Activated CD4-positive, alpha-beta T cell treated with anti-CD3 and anti-CD28 coated beads, Interleukin-2, amount 50 U/mL, for 16 hours (primary cell): ENCODE results near the gene PYCR2.
A peak's percentile ranks its signal among the peaks of the same experiment; 100 is the strongest.

ENCODE experiments used
- DNase-seq: peaks from one replicate; pipeline ENCODE4 v3.0.0-alpha.2; 2020

The PYCR2 gene

GRCh38 chr1:225917536-225917935 lies 6.5 kb downstream of the PYCR2 start:
- peak; percentile 28 for DNase-seq

DNA sequence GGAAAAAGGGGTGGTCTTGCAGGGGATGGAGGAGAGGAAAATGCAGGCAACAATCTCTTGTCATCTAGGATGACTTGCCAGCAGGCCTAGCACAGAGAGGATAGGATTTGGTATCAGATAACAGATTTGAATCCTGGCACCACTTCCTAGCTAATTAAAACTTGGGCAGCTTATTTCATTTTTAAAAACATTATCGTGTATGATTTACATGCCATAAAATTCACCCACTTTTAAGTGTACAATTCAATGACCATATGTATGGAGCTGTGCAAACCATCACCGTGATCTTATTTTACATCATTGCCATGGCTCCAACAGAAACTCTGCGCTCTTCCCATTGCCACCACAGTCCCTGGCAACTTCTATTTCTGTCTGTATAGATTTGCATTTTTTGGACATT lies 6.9 kb downstream of the PYCR2 start:
- DNase-seq, result no peak

DNA sequence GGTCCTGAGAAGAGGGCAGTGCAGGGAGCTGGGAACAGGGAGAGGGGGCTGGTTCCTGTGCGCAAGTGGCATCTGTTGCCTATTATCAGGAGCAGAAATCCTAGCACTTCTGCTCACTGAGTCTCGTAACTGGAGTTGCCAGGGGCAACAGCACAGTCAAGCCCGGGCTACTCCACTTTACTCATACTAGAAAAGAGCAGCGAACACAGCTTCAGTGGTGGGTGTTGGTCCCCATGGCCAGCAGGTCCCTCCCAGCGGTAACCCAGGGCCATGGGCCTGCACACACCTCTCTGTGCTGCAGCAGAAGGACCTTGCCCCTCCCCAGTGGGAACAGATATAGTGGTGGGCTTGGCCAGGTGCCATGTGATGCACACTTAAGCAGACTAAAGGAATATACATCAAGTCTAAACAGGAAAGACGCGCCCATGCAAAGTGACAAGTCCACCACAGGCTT lies 8.5 kb downstream of the PYCR2 start:
- no peak for DNase-seq

DNA sequence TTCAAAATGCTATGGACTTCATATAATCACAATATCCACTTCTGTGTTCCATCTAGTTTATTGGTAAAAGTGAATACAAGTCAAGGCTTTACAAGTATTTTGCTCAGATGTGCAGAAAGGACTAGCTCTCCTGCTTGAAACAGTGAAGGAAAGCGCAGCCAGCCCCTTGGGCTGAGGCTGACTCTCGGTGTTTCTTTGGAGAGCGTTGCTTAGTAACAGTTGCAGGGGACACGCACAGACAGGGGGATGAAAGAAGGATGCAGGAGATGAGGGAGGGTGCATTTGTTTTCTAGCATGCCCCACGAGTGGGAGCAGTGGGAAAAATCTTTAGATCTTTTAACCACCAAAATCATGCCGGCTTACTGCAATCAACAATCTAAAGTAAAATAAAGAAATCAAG lies 9.1 kb downstream of the PYCR2 start:
- DNase-seq, result no peak

GRCh38 chr1:225914391-225914790 lies 9.7 kb downstream of the PYCR2 start:
- DNase-seq, result no peak

DNA sequence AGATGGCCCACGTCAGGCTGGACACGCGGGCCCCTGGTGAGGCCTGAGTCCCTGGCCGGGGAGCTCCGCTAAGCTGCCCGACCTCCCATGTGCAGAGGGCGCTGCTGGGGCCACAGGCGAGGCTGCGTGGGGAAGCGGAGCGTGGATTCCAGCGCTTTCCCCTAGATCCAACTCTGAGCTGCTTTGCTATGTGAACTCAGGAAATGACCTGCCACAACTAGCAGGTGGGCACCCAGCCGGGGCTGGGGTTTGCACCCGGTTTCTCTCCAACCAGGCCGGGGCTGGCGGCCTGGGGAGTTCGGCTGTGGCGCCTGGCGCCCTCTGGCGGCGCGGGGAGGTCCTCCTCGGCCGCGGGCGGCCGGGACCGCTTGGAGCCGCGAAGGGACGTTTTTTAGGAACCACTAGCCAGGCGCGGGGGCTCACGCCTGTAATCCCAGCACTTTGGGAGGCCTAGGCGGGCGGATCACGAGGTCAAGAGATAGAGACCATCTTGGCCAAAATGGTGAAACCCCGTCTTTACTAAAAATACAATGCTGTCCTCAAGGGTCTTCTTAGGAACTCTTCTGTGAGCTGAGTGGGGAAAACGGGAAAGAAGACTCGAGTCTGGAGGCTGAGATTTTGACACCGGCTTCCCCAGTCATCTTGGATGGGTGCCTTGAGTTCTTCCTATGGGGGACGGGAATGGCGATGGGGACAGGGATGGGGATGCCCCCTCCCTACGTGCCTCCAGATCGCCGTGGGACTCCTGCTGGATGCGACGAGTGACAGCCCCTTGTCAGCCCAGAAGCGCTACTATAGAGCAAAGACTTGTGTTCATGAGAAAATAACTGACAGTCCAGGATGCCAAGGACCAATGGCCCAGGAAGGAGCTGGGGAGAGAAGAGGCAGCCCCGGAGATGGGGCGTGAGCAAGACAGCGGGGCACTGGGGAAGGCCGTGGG lies 12.6 kb downstream of the PYCR2 start:
- DNase-seq, result peak; percentile 61

- no peak for DNase-seq
Observed at GRCh38 chr1:225909477-225909876, 14.6 kb downstream of the PYCR2 start.

GRCh38 chr1:225908773-225909172 lies 15.3 kb downstream of the PYCR2 start:
- no peak for DNase-seq

DNA sequence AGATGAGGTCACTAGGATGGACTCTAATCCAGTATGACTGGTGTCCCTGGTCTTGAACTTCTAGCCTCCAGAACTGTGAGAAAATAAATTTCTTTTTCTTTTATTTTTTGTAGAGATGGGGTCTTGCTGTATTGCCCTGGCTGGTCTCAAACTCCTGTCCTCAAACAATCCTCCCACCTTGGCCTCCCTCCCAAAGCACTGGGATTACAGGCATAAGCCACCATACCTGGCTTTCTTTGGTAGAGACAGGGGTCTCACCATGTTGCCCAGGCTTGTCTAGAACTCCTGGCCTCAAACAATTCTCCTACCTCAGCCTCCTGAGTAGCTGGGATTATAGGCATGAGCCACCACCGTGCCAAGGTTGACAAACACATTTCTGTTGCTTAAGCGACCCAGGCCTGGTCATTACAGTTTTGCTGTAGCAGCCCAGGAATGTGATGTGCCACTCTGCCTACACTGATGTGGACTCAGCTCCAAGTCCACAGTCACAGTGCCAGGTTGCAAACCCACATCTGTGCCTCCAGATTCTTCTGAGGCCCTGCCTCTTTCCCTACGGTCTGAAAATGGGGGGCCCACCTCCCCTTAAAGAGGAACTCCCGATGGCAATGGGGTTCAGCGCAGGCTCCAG lies 15.9 kb downstream of the PYCR2 start:
- DNase-seq, result no peak

GRCh38 chr1:225907341-225907740 lies 16.7 kb downstream of the PYCR2 start:
- DNase-seq, result no peak

GRCh38 chr1:225906467-225906866 lies 17.6 kb downstream of the PYCR2 start:
- no peak for DNase-seq

DNA sequence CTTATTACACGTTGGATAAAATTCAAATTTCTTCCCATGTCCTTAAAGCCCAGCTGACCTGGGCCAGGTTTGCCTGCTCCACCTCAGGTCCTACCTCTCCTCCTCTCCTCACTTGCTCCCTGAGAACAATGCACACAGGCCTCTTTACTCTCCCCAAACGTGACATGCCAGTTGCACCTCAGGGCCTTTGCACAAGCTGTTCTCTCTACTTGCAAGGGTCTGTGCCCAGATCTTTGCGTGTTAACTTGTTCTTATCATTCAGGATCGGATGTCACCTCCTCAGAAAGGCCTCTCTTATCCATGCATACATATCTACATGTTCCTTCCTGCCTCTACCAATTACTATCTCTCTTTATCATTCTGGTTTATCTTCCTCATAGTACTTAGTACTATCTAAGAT lies 20.4 kb downstream of the PYCR2 start:
- DNase-seq, result no peak

DNA sequence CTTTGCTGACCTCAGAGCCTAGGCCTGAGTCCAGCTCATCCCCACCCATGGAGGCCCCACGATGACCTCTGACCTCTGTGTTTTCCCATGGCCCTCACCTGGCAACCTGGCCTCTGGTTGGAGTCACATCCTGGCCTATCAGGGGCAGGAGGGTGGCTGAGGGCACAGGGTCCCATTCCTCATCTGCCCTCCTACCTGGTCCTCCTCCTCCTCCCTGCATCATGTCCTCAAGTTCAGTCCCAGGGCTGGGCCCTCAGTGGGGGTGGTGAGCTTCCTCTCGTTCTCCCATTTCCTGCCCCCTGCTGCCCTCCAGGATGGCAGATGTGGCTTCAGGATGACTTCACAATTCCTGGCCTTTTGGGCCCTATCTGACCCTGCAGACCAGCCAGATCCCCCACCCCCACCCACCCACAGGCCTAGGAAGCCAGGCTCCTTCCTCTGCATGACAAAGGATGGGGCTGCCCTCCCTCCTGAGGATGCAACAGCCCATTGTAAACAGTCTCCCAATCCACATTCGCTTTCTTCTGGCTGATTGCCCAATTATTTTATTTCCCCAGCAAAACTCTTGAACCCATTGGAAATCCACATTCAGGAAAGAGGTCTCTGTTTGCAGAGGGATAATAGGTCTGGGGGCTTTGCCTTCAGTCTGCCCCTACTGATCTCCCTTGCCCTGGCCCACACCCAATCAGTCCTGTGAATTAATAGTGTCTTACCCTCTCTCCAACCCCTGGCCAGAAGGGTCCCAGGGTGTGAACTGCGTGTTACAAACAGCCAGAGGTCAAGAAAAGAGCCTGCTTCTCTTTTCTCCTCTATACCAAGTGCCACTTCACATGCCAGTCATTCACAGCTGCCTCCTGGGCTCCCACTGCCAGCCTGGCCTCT lies 24.8 kb downstream of the PYCR2 start:
- DNase-seq, result no peak

DNA sequence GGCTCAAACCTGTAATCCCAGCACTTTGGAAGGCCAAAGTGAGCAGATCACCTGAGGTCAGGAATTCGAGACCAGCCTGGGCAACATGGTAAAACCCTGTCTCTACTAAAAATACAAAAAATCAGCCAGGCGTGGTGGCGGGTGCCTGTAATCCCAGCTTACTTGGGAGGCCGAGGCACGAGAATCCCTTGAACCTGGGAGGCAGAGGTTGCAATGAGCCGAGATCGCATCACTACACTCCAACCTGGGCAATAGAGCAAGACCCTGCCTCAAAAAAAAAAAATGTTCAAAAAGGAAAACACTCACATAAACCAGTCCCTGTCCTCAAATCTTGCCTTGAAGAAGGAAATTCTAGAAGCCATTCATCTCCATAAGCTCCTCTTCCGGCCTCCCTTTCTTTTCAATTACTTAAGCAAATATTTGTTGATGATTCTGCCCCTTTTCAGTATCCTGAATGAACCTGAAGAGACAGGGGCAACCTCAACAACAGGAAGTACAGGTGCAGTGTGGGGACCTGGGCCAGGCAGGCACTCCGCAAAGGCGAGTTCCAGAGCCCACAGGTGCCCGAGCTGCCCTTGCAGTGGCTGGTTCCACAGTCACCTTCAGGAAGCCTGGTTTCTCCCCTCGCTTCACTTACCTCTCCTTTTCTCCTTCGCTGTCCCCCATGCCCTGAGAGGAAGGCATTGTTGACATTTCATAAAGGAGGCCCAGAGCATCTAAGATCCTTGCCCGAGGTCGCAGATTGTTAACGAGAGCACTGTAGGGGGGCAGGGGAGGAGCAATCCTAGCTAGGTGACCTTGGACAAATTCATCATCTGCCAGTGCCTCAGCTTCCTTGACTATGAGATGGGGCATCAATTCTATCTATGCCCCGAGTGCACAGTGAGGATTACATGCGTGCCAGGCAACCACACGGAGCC lies 26.2 kb downstream of the PYCR2 start:
- no peak for DNase-seq

DNA sequence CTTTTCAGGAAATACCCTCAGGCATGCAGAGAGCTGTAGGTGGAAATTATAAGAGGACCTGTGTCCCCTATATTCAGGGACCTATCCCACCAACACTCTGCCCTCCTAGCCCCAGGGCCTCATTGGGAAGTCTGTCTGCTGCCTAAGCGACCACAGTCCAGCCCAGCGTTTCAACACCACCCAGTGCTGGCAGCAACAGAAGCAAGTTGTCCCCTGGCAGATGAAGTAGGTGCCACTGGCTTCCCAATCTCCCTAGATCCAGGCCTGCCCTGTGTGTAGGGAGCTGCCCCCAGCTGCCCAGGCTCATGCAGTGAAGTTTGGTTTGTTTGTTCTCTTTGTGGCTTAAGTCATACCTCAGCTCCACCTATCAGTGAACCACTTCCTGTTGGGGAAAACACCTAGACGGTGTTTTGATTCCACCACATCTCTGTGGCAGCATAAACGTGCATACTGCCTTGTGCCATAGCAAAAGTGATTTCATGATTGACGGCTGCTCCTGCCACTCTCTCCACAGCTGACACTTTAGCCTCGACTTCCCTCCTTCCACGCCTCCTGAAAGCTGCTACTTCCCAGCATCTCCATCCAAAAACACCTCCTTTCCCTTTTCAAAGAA lies 27.0 kb downstream of the PYCR2 start:
- peak; percentile 91 for DNase-seq

DNA sequence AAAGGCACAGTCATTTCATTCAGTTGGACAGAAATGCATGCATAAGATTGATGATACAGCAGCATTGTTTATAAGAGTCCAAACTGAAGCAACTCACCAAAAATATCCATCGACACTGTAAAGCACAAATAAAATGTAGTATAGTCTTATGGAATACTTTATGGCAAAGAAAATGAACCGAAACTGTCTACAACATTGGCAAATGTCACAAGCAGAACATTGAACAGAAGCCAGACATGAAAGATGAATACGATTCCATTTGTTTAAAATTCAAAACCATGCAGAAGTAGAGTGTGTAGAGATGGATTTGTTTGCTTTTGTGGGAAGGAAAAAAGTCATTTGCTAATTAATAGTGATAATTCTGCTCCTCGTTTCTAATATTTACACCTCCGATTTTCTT lies 27.6 kb downstream of the PYCR2 start:
- no peak for DNase-seq

- DNase-seq, result no peak
Observed at GRCh38 chr1:225892307-225892706, 31.7 kb downstream of the PYCR2 start.

- no peak for DNase-seq
Observed at GRCh38 chr1:225891229-225891972, 32.6 kb downstream of the PYCR2 start.

GRCh38 chr1:225890346-225891228 lies 33.5 kb downstream of the PYCR2 start:
- DNase-seq, result no peak

- no peak for DNase-seq
Observed at GRCh38 chr1:225889743-225890142, 34.3 kb downstream of the PYCR2 start.
